GM20000 (cell line): ENCODE results near the gene SHF.

Experiments
- DNase-seq: peaks from one replicate; pipeline ENCODE4 v3.0.0; 2012; ENCODE audit warnings: low spot score
- TF ChIP-seq, protein P1 (sequence below): IDR thresholded peaks from 2 replicates; pipeline ENCODE4 v1.5.1; 2012; ENCODE audit warnings: mild to moderate bottlenecking, control low read depth; ENCODE audit errors: extremely low read depth, missing control alignments

Gene SHF

DNA sequence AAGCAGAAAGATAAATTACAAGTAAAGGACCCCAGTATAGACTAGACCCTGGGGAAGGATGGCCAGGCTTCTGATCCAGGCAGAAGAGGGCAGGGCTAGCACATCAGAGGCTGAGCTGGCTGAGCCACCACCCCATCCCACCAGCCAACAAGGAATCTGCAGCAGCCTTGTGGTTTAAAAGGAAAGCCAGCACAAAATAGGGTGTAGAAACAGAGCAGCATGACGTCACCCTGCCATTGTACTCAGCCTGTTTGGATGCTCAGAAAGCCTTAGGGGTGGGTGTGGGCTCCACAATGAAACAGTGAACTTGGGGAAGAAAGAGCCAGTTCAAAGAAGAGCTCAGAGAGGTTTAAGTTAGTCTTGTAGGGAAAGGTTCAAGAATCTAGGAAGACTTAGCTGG lies 29.8 kb downstream of the SHF start:
- no peak for DNase-seq
- TF ChIP-seq, protein P1, sequence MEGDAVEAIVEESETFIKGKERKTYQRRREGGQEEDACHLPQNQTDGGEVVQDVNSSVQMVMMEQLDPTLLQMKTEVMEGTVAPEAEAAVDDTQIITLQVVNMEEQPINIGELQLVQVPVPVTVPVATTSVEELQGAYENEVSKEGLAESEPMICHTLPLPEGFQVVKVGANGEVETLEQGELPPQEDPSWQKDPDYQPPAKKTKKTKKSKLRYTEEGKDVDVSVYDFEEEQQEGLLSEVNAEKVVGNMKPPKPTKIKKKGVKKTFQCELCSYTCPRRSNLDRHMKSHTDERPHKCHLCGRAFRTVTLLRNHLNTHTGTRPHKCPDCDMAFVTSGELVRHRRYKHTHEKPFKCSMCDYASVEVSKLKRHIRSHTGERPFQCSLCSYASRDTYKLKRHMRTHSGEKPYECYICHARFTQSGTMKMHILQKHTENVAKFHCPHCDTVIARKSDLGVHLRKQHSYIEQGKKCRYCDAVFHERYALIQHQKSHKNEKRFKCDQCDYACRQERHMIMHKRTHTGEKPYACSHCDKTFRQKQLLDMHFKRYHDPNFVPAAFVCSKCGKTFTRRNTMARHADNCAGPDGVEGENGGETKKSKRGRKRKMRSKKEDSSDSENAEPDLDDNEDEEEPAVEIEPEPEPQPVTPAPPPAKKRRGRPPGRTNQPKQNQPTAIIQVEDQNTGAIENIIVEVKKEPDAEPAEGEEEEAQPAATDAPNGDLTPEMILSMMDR, result no peak

DNA sequence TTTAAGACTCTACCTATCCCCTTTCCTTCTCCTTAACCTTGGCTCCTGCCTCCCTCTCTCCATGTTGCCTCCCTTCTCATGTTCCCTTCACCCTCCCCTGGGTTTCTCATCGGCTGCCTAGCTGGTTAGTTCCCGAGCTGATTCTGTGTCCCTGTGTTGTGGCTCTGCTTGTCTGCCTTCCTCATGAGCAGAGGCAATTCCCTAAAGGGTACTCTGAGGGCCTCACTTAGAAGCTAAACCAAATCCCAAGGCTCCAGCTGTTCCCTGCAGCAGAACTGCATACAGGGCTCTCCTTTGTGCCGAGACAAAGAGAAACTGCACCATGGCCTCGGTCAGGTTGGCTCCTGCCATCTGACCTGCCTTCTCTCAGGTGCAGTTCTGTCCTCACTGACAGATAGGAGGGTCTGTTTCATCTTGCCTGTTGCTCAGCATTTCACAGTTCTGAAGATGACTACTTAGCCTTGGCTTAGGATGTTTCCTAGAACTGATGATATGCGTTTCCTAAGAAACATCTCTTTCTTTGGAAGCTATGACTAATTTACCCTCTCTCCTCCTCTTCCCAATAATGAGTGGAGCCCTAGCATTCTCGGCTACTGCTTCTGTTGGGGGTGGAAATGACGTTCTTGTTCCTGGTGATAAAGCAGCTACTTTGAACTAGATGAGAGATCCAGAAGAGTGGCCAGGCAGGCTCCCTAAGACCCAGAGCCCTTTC lies 30.9 kb downstream of the SHF start:
- TF ChIP-seq, protein P1, result no peak
- no peak for DNase-seq

DNA sequence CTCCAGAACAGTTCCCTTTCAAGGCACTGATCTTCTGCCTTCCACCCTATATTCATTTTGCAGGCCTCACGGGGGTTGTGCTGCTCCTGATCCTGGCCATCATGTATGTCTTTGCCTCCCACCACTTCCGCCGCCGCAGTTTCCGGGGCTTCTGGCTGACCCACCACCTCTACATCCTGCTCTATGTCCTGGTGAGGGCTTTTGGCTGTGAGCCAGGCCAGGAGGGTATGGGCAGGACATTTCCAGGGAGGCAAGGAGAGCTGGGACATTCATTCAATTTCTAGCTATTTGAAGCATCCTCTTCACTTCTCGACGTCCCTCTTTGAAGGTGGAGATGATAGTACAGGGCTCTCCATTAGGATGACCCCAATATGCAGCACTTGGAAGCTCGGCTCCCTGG lies 32.0 kb downstream of the SHF start:
- DNase-seq, result no peak

DNA sequence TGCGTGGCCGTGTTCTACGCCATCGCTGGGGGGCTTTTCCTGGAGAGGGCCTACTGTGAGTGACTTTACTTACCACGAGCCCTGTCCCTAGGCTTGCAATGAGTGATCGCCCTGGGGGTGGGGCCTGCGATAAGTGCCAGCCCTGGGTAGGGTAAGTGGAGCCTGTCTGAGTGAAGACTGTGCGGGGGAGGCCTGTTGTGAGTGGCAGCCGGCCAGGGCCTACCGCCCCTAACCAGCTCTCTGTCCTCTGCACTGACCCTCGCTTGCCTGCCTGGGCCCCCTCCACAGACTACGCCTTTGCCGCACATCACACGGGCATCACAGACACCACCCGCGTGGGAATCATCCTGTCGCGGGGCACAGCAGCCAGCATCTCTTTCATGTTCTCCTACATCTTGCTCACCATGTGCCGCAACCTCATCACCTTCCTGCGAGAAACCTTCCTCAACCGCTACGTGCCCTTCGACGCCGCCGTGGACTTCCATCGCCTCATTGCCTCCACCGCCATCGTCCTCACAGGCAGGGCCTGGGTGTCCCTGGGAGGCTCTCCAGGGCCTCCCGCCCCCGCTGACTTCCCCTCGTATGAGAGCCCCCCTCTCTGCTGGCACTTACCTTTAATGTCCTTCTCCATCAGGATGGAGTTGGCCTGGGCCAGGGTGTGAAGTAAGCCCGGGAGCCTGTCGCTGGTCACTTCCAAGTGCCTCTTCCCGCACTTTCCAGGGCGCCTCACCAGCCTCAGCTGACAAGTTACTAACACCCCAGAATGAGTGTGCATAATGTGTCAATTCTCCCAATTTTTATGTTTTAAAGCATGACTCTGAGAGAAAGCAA lies 35.6 kb downstream of the SHF start:
- no peak for DNase-seq
- TF ChIP-seq, protein P1, result no peak

More for the DNA sequence above, 32.0 kb downstream of the SHF start:
- TF ChIP-seq, protein P1, result no peak

DNA sequence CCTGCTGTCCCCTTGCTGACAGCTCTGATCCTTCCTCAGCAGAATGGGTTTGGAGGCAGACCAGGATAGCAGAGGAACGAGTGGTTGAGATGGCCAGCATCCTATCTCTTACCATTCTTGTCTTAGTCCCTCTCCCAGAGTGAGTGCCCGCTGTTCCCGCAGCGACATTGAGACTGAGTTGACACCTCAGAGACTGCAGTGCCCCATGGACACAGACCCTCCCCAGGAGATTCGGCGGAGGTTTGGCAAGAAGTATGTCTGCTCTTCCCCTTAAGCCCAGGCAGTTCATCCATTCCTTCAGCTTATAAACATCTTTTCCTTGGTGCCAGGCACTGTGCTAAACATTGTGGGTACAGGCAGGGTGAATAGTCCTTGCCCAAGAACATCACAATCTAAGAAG lies 36.8 kb downstream of the SHF start:
- TF ChIP-seq, protein P1, result no peak
- no peak for DNase-seq

DNA sequence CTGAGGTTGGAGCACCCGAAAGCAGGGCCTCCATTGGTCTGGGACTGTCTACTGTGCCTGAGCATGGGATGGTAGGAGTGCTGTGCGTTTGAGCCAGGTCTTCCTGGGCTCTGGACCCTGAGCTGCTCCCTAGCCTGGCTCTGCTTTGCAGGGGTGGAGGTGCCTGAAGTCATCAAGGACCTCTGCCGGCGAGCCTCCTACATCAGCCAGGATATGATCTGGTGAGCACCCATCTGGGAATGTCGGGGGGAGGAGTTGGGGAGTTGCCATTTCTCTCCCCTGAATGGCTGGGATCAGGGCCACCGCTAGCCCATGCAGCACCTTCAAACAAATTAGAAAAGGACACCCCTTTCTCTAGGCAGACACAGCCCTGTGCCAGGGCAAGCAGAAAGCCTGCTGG lies 37.3 kb downstream of the SHF start:
- TF ChIP-seq, protein P1, result no peak
- no peak for DNase-seq

DNA sequence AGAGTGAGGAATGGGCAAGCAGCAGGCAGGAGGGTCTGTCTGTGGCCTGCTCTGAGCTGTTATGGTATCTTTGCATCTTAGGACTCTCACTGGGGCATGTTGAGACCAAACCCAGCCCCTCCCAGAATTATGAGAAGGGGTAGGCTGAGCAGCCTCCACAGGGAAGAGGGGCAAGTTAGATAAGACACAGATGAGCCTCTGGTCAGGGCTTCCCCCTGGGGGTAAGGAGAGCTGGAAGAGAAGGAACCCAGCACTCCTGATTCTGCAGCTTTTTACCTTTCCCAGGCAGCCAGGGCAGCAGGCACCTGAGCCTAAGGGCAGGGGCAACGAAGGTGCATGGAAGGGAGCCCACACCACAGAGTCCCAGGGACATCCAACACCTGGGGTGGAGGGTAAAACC lies 38.7 kb downstream of the SHF start:
- TF ChIP-seq, protein P1, result no peak
- no peak for DNase-seq
